ENCODE measurements around the gene ZNF98.

The ZNF98 gene

GRCh38 chr19:22422211-22422610, at the start of gene ZNF98:
TSS of gene ZNF98 (minus strand) at chr19:22422346. CDS start at chr19:22422224, 122 bp downstream.
- H3K27me3 Mint-ChIP-seq = no peaks in the 10 kb centered on the region
- peaks cover 7% of the 10 kb centered on the region for H3K36me3 Mint-ChIP-seq
- peaks cover 18% of the 10 kb centered on the region for H3K9me3 Mint-ChIP-seq (ENCODE audit: low read depth)
- no peak within 1 kb of the TSS for H3K27ac Mint-ChIP-seq
- peaks cover 1% of the 10 kb centered on the region for H3K4me1 Mint-ChIP-seq (ENCODE audit: low read depth)
- H3K4me3 Mint-ChIP-seq = peak within 1 kb of the TSS; percentile 42

DNA sequence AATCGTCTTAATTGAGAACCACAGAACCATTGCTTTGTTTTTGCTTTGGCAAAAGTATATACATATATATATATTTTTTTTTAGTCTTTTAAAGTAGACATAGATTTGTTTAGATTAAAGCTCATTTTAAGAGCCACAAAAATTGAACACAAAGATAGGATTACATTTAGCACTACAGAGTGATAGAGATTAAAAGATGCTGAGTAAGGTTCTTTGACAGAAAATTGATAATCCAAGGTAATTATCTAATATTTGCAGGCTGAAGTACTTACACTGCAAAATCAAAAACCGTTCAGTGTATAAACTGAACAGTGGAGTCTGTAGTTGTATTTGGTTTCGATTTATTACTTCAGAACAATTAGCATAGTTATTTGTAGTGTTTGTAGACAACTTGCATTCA, 24.5 kb upstream of the ZNF98 start:
- H3K27me3 Mint-ChIP-seq = no peaks in the 10 kb centered on the region

DNA sequence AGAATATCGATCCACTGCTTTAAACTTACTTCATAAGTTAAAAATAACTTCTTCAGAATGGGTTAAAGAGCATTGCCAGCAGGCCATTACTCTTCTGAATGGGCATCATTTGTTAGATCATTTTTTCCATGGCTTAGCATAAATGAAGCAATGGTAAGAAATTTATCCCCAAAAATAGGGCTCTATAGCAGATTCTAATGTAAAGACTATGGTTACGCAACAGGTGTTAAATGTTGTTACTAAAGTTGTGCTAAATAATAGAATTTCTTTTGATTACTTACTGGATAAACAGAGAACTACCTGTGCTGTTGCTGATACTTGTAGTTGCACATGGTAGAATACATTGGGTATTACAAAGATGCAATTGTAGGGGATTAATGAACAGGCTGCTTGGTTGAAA, 15.9 kb upstream of the ZNF98 start:
- Mint-ChIP-seq H3K9me3 (ENCODE audit: low read depth) (peaks cover 5% of the 10 kb centered on the region), H3K4me3 (no peak overlapping the region), H3K4me1 (ENCODE audit: low read depth) (no peaks in the 10 kb centered on the region), H3K27ac (no peak overlapping the region), H3K36me3 (no peaks in the 10 kb centered on the region), H3K27me3 (no peaks in the 10 kb centered on the region)

More for the DNA sequence above, 24.5 kb upstream of the ZNF98 start:
- no peak overlapping the region for H3K27ac Mint-ChIP-seq
- peaks cover 17% of the 10 kb centered on the region for H3K9me3 Mint-ChIP-seq (ENCODE audit: low read depth)
- H3K4me3 Mint-ChIP-seq = no peak overlapping the region
- H3K4me1 Mint-ChIP-seq (ENCODE audit: low read depth) = no peaks in the 10 kb centered on the region
- peaks cover 5% of the 10 kb centered on the region for H3K36me3 Mint-ChIP-seq

DNA sequence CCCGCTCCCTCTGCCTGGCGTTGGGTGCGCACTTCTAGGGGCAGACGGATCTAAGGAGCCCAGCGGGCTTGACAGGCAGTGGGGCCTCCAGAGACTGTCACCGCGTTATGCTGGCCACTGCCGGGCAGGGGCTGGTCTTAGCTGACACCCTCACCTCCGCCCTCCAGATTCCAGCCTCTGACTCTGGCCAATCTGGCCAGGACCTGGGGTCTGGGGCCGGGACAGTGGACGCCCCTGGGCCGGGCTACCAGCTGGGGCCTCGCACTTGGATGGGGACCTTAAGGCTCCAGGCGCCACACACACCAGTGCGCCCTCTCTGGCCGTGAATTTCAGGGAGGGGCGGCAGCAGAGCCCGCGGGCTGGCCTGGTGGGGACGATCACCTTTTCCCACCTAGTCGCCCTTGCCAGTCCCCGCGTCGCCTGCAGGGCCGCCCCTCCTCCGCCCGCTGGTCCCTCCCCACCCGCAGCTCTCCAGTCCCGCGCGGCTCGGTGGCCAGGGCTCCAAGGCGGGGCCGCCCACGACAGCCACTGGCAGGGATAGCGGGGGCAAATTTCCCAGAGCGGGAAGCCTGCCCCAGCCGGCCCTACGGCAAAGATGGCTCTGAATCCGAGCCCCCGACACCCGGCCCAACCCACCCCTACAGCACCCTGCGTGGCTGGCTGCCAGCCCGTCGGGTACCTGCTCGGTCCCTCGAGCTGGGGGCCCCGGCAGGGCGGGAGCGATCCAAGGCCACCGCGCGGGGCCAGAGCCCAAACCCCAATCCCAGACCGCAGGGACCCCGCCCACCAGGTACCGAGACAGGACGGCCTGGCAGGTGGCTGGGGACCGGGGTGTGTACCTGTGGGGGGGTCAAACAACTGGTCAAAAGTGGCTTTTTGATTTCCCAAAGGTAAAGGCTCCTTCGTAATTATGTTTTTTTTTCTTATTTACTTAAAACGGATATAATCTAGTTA, 6.1 kb upstream of the ZNF98 start:
- H3K27me3 Mint-ChIP-seq = peaks cover 1% of the 10 kb centered on the region
- no peak overlapping the region for H3K27ac Mint-ChIP-seq
- peaks cover 15% of the 10 kb centered on the region for H3K9me3 Mint-ChIP-seq (ENCODE audit: low read depth)
- H3K4me1 Mint-ChIP-seq (ENCODE audit: low read depth) = no peaks in the 10 kb centered on the region
- H3K4me3 Mint-ChIP-seq = no peak overlapping the region
- peaks cover 7% of the 10 kb centered on the region for H3K36me3 Mint-ChIP-seq

DNA sequence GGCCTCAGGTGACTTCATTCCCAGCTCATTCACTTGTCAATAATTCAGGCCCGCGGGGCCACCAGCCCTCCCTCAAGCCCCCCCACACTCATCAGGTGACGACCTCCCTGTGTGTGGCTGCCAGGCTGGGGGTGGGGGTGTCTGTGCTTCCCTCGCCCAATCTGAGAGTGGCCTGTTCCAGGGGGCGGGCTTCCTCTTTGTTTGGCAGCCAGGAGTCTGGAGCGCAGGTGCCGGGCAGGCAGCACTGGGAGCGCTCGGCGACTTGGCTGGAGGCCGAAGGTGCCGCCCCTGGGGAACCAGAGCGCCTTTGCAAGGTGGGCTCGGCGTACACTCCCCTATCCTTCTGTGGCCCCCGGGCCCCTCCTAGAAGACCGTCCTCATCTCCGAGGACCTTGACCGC, 5.4 kb upstream of the ZNF98 start:
- H3K36me3 Mint-ChIP-seq = peaks cover 7% of the 10 kb centered on the region
- peaks cover 15% of the 10 kb centered on the region for H3K9me3 Mint-ChIP-seq (ENCODE audit: low read depth)
- H3K27ac Mint-ChIP-seq = no peak overlapping the region
- no peak overlapping the region for H3K4me3 Mint-ChIP-seq
- H3K4me1 Mint-ChIP-seq (ENCODE audit: low read depth) = no peaks in the 10 kb centered on the region
- peaks cover 1% of the 10 kb centered on the region for H3K27me3 Mint-ChIP-seq

DNA sequence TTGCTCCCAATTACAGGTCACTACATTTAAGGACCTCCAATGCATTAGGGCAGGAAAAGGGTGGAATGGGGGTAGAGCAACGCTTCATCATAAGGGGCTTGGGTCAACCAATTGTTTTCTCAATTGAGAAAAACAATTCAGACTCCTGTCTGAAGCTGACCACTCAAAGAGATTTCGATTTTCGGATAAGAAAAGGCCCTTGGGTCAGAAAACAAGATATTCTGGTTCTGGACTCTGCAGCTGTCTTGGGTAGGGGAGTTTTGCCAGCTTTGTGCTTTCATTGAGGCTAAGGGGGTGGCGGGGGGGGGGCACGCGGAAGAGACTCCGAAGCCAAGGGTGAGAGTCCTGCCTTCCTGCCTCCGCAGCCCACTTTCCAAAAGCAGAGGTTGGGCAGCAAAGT, 4.8 kb upstream of the ZNF98 start:
- Mint-ChIP-seq H3K4me1 (ENCODE audit: low read depth) (peaks cover 1% of the 10 kb centered on the region), H3K27me3 (peaks cover 1% of the 10 kb centered on the region), H3K9me3 (ENCODE audit: low read depth) (peaks cover 19% of the 10 kb centered on the region), H3K4me3 (no peak overlapping the region), H3K27ac (no peak overlapping the region), H3K36me3 (peaks cover 10% of the 10 kb centered on the region)

DNA sequence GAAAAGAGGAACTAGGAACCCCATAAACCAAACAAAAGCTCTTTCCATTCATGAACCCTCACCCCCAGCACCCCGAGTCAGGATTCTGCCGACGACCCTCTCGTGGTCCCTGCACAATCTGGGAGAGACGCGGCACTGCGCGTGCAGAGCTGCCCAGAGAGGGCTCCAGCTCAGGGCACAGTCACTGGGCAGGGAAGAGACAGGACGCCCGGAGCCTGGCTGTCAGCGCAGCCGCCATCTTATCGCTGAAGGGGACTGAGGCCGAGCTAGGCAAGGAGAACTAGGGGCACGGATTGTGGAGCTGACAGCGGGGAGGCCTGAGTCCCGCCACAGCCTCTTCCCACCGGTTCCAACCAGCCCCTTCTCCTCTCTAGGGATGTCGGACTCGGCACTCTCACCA, 349 bp downstream of the ZNF98 start:
- H3K4me1 Mint-ChIP-seq (ENCODE audit: low read depth) = peaks cover 1% of the 10 kb centered on the region
- peaks cover 18% of the 10 kb centered on the region for H3K9me3 Mint-ChIP-seq (ENCODE audit: low read depth)
- H3K27ac Mint-ChIP-seq = no peak overlapping the region
- H3K4me3 Mint-ChIP-seq = no peak overlapping the region
- H3K27me3 Mint-ChIP-seq = no peaks in the 10 kb centered on the region
- H3K36me3 Mint-ChIP-seq = peaks cover 7% of the 10 kb centered on the region

GRCh38 chr19:22354665-22355064, 67.5 kb downstream of the ZNF98 start:
- Mint-ChIP-seq H3K27me3 (no peaks in the 10 kb centered on the region), H3K27ac (no peak overlapping the region), H3K4me1 (ENCODE audit: low read depth) (no peaks in the 10 kb centered on the region), H3K4me3 (no peak overlapping the region), H3K9me3 (ENCODE audit: low read depth) (peaks cover 11% of the 10 kb centered on the region), H3K36me3 (no peaks in the 10 kb centered on the region)

Data from activated naive CD8-positive, alpha-beta T cell (primary cell).